ENCODE measurements around the gene PRKAR1B. TPM values are rescaled to one million over a fixed set of nuclear protein-coding genes. Genes with fewer than 3 reads are reported as not detected.

Gene PRKAR1B
- total and polyA plus RNA-seq, 8 donors, result 2.5 to 8.4 (median 5.3) TPM

DNA sequence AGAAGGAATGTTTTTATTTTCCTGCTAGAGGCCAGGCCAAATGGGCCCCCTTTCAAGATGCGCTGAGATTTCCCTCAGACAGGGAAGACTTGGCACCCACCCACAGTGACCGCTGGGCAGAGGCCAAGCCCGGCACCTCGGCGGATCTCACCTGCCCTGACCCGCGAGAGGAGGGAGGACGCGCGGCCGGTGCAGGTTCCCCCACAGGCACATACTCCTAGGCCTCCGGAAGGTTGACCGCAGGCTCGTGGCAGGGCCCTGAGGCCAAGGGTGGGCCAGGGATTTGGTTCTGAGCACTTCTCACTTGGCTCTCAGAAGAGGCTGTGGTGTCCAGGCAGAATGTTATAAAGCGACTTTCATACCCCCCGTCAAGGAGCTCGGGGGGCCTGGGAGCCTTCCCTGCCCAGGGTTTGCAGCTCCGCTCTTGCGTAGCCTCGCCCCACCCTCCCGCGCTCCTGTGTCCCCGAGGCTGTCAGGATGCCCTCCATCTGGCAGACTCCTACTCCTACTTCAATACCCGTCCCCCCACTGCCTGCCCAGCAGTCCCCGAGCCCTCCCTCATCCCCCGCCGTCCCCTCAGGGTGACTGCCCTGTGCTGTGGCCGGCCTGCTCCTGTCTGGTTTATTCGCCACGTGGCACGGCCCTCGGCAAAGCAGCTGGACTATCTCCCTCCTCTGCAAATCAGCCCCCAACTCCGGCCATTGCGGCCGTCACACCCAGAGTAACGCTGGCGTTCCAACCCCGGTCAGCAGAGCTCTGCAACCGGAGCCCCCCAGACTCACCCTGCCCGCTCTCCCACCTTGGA is 156.9 kb downstream of the PRKAR1B start:
- ATAC-seq (no peak), DNase-seq (peak in 2 of 6 donors; percentile 34 to 57), FAIRE-seq (no peak)
- no peaks in the 10 kb centered on the region for H3K27me3 ChIP-seq
- H3K4me1 ChIP-seq, result no peaks in the 10 kb centered on the region
- no peaks in the 10 kb centered on the region for H3K36me3 ChIP-seq
- no peaks in the 10 kb centered on the region for H3K9me3 ChIP-seq
- no peak for TF ChIP-seq CTCF (IDR thresholded peaks at IDR 0.05)
- no peak overlapping the region for H3K27ac ChIP-seq
- intact Hi-C loops (cut with DNase I), result no loop called here
- H3K4me3 ChIP-seq, result no peak overlapping the region
- WGBS, 2 donors, result 92 to 93% methylated on average over 39 to 40 of the region's 40 CpGs

- Histone ChIP-seq H3K27ac (no peak overlapping the region), H3K4me3 (no peak overlapping the region), H3K27me3 (no peaks in the 10 kb centered on the region), H3K4me1 (no peaks in the 10 kb centered on the region), H3K9me3 (no peaks in the 10 kb centered on the region), H3K36me3 (no peaks in the 10 kb centered on the region)
- DNase-seq (peak in 2 of 6 donors; percentile 23 to 55), ATAC-seq (no peak), FAIRE-seq (no peak)
- intact Hi-C loops (cut with DNase I), result no loop called here
- WGBS, 2 donors, result 92% methylated on average over 30 of the region's 30 CpGs
- no peak for TF ChIP-seq CTCF (IDR thresholded peaks at IDR 0.05)
These were observed 157.8 kb downstream of the PRKAR1B start for GRCh38 chr7:569071-569855.

- no peak for TF ChIP-seq CTCF (IDR thresholded peaks at IDR 0.05)
- ATAC-seq, result no peak
- intact Hi-C loops (cut with DNase I), result no loop called here
These were observed 158.8 kb downstream of the PRKAR1B start for GRCh38 chr7:568031-568951.

GRCh38 chr7:567305-567883 is 159.7 kb downstream of the PRKAR1B start:
- no peak for TF ChIP-seq CTCF (IDR thresholded peaks at IDR 0.05)
- H3K36me3 ChIP-seq, result no peaks in the 10 kb centered on the region
- no peak overlapping the region for H3K4me3 ChIP-seq
- no peaks in the 10 kb centered on the region for H3K4me1 ChIP-seq
- no peak overlapping the region for H3K27ac ChIP-seq
- DNase-seq, result no peak
- no peaks in the 10 kb centered on the region for H3K27me3 ChIP-seq
- FAIRE-seq, result no peak
- WGBS, 2 donors, result 95 to 96% methylated on average over 2 of the region's 3 CpGs
- intact Hi-C loops (cut with DNase I), result no loop called here
- no peaks in the 10 kb centered on the region for H3K9me3 ChIP-seq
- ATAC-seq, result no peak

More at GRCh38 chr7:568031-568951, 158.8 kb downstream of the PRKAR1B start:
- 85 to 91% methylated on average over 33 of the region's 33 CpGs for WGBS, 2 donors
- Histone ChIP-seq H3K4me3 (no peak overlapping the region), H3K36me3 (no peaks in the 10 kb centered on the region), H3K27ac (no peak overlapping the region), H3K4me1 (no peaks in the 10 kb centered on the region), H3K9me3 (no peaks in the 10 kb centered on the region), H3K27me3 (no peaks in the 10 kb centered on the region)
- FAIRE-seq (no peak), DNase-seq (peak in 2 of 6 donors; percentile 17 to 44)
